Activated naive CD4-positive, alpha-beta T cell treated with anti-CD3 and anti-CD28 coated beads, Interleukin-2, amount 50 U/mL, for 24 hours (primary cell): Measurements from ENCODE around the gene IGFBP6.
A peak's percentile ranks its signal among the peaks of the same experiment; 100 is the strongest.
"Not testable (repeated sequence)": the region's sequence is repeated elsewhere in the genome, so short reads cannot be mapped to it uniquely, and the experiment has no call there.

Experiments
- H3K27ac Mint-ChIP-seq: one replicate; pipeline ENCODE4 v1.8.0; 2021; ENCODE audit warnings: mild to moderate bottlenecking, mixed read lengths
- H3K27me3 Mint-ChIP-seq: one replicate; pipeline ENCODE4 v1.8.0; 2021; ENCODE audit warnings: mixed read lengths
- H3K36me3 Mint-ChIP-seq: one replicate; pipeline ENCODE4 v1.8.0; 2021; ENCODE audit warnings: mixed read lengths
- H3K4me1 Mint-ChIP-seq: one replicate; pipeline ENCODE4 v1.8.0; 2021; ENCODE audit warnings: mixed read lengths
- H3K4me3 Mint-ChIP-seq: one replicate; pipeline ENCODE4 v1.8.0; 2021; ENCODE audit warnings: mild to moderate bottlenecking, mixed read lengths
- H3K9me3 Mint-ChIP-seq: one replicate; pipeline ENCODE4 v1.8.0; 2021; ENCODE audit warnings: mixed read lengths

Gene IGFBP6

GRCh38 chr12:53077030-53077429 is 20.4 kb upstream of the IGFBP6 start:
- H3K27ac Mint-ChIP-seq: no peak overlapping the region

GRCh38 chr12:53078425-53079225 is 18.8 kb upstream of the IGFBP6 start:
- peaks cover 59% of the 10 kb centered on the region for H3K4me1 Mint-ChIP-seq
- no peaks in the 10 kb centered on the region for H3K9me3 Mint-ChIP-seq

More at GRCh38 chr12:53077030-53077429, 20.4 kb upstream of the IGFBP6 start:
- Mint-ChIP-seq H3K9me3 (no peaks in the 10 kb centered on the region), H3K36me3 (peaks cover 4% of the 10 kb centered on the region), H3K27me3 (no peaks in the 10 kb centered on the region), H3K4me3 (peak overlapping the region; percentile 96), H3K4me1 (peaks cover 62% of the 10 kb centered on the region)

GRCh38 chr12:53079226-53080117 is 18.0 kb upstream of the IGFBP6 start, which contains the start of gene SPRYD3:
TSS of gene SPRYD3 (minus strand) at chr12:53079390. CDS start at chr12:53079333, 57 bp downstream.
- Mint-ChIP-seq H3K4me3 (peak within 1 kb of the TSS; percentile 96), H3K4me1 (peaks cover 52% of the 10 kb centered on the region), H3K36me3 (peaks cover 4% of the 10 kb centered on the region), H3K27me3 (no peaks in the 10 kb centered on the region), H3K27ac (peak within 1 kb of the TSS; percentile 98), H3K9me3 (no peaks in the 10 kb centered on the region)

More at GRCh38 chr12:53078425-53079225, 18.8 kb upstream of the IGFBP6 start:
- H3K27me3 Mint-ChIP-seq: no peaks in the 10 kb centered on the region
- peaks cover 4% of the 10 kb centered on the region for H3K36me3 Mint-ChIP-seq
- H3K4me3 Mint-ChIP-seq: peak overlapping the region; percentile 96
- peak overlapping the region; percentile 98 for H3K27ac Mint-ChIP-seq

GRCh38 chr12:53082637-53083175 is 14.8 kb upstream of the IGFBP6 start:
- peaks cover 21% of the 10 kb centered on the region for H3K4me1 Mint-ChIP-seq
- H3K9me3 Mint-ChIP-seq: no peaks in the 10 kb centered on the region
- H3K4me3 Mint-ChIP-seq: no peak overlapping the region
- no peaks in the 10 kb centered on the region for H3K36me3 Mint-ChIP-seq
- no peak overlapping the region for H3K27ac Mint-ChIP-seq
- no peaks in the 10 kb centered on the region for H3K27me3 Mint-ChIP-seq

GRCh38 chr12:53086361-53086760 is 11.1 kb upstream of the IGFBP6 start:
- no peaks in the 10 kb centered on the region for H3K9me3 Mint-ChIP-seq
- no peak overlapping the region for H3K27ac Mint-ChIP-seq
- no peaks in the 10 kb centered on the region for H3K36me3 Mint-ChIP-seq
- H3K4me1 Mint-ChIP-seq: no peaks in the 10 kb centered on the region
- H3K27me3 Mint-ChIP-seq: no peaks in the 10 kb centered on the region
- H3K4me3 Mint-ChIP-seq: no peak overlapping the region

- Mint-ChIP-seq H3K9me3 (no peaks in the 10 kb centered on the region), H3K4me1 (no peaks in the 10 kb centered on the region), H3K27ac (no peak overlapping the region), H3K4me3 (no peak overlapping the region), H3K27me3 (no peaks in the 10 kb centered on the region), H3K36me3 (no peaks in the 10 kb centered on the region)
Observed at GRCh38 chr12:53090105-53090504, 7.4 kb upstream of the IGFBP6 start.

- no peak overlapping the region for H3K27ac Mint-ChIP-seq
- H3K36me3 Mint-ChIP-seq: no peaks in the 10 kb centered on the region
- H3K9me3 Mint-ChIP-seq: no peaks in the 10 kb centered on the region
- H3K4me3 Mint-ChIP-seq: no peak overlapping the region
- H3K4me1 Mint-ChIP-seq: no peaks in the 10 kb centered on the region
- H3K27me3 Mint-ChIP-seq: no peaks in the 10 kb centered on the region
Observed at GRCh38 chr12:53090554-53090953, 6.9 kb upstream of the IGFBP6 start.

GRCh38 chr12:53091756-53092155 is 5.7 kb upstream of the IGFBP6 start:
- Mint-ChIP-seq H3K9me3 (no peaks in the 10 kb centered on the region), H3K27ac (no peak overlapping the region), H3K36me3 (no peaks in the 10 kb centered on the region), H3K4me3 (no peak overlapping the region), H3K27me3 (no peaks in the 10 kb centered on the region), H3K4me1 (peaks cover under 1% of the 10 kb centered on the region)

GRCh38 chr12:53093777-53094393 is 3.6 kb upstream of the IGFBP6 start:
- Mint-ChIP-seq H3K36me3 (no peaks in the 10 kb centered on the region), H3K9me3 (no peaks in the 10 kb centered on the region), H3K4me3 (no peak overlapping the region), H3K4me1 (peaks cover 16% of the 10 kb centered on the region), H3K27ac (no peak overlapping the region), H3K27me3 (no peaks in the 10 kb centered on the region)

GRCh38 chr12:53094394-53094787 is 3.1 kb upstream of the IGFBP6 start:
- H3K4me1 Mint-ChIP-seq: peaks cover 21% of the 10 kb centered on the region
- no peaks in the 10 kb centered on the region for H3K9me3 Mint-ChIP-seq
- H3K36me3 Mint-ChIP-seq: no peaks in the 10 kb centered on the region
- no peaks in the 10 kb centered on the region for H3K27me3 Mint-ChIP-seq
- H3K27ac Mint-ChIP-seq: no peak overlapping the region
- H3K4me3 Mint-ChIP-seq: no peak overlapping the region

- H3K27me3 Mint-ChIP-seq, H3K4me3 Mint-ChIP-seq, H3K9me3 Mint-ChIP-seq, H3K27ac Mint-ChIP-seq, H3K36me3 Mint-ChIP-seq: not testable (repeated sequence)
- H3K4me1 Mint-ChIP-seq: peaks cover 22% of the 10 kb centered on the region
Observed at GRCh38 chr12:53094796-53095595, 2.5 kb upstream of the IGFBP6 start.

- not testable (repeated sequence) for H3K27me3 Mint-ChIP-seq, H3K9me3 Mint-ChIP-seq, H3K36me3 Mint-ChIP-seq, H3K4me3 Mint-ChIP-seq, H3K27ac Mint-ChIP-seq
- H3K4me1 Mint-ChIP-seq: peaks cover 22% of the 10 kb centered on the region
Observed at GRCh38 chr12:53095596-53095895, 1.9 kb upstream of the IGFBP6 start.

- no peaks in the 10 kb centered on the region for H3K9me3 Mint-ChIP-seq
- H3K27ac Mint-ChIP-seq: peak overlapping the region; percentile 67
- no peaks in the 10 kb centered on the region for H3K36me3 Mint-ChIP-seq
- H3K4me3 Mint-ChIP-seq: no peak overlapping the region
- peaks cover 23% of the 10 kb centered on the region for H3K4me1 Mint-ChIP-seq
- no peaks in the 10 kb centered on the region for H3K27me3 Mint-ChIP-seq
Observed at GRCh38 chr12:53096089-53096741, 1.3 kb upstream of the IGFBP6 start.

GRCh38 chr12:53096759-53097158 is 708 bp upstream of the IGFBP6 start:
- Mint-ChIP-seq H3K27me3 (no peaks in the 10 kb centered on the region), H3K4me3 (peak overlapping the region; percentile 72), H3K27ac (peak overlapping the region; percentile 48), H3K9me3 (no peaks in the 10 kb centered on the region), H3K36me3 (no peaks in the 10 kb centered on the region), H3K4me1 (peaks cover 25% of the 10 kb centered on the region)
